Neural crest cell (in vitro differentiated cells): Measurements from ENCODE around the gene EEPD1. TPM values are rescaled to one million over a fixed set of nuclear protein-coding genes. Genes with fewer than 3 reads are reported as not detected.

Experiments used
- DNase-seq: peaks from one replicate; pipeline ENCODE4 v3.0.0; 2021; ENCODE audit warnings: low read depth, mixed read lengths, low spot score
- H3K27ac Mint-ChIP-seq: one replicate; pipeline ENCODE4 v1.8.0; 2021; ENCODE audit warnings: mild to moderate bottlenecking, mixed read lengths; ENCODE audit not compliant: unreplicated experiment
- H3K27me3 Mint-ChIP-seq: 2 replicates; pipeline ENCODE4 v1.8.0; 2021; ENCODE audit warnings: low read depth, mild to moderate bottlenecking, mixed read lengths
- H3K36me3 Mint-ChIP-seq: 2 replicates; pipeline ENCODE4 v1.8.0; 2021; ENCODE audit warnings: low read depth, mild to moderate bottlenecking, mixed read lengths
- H3K4me1 Mint-ChIP-seq: 2 replicates; pipeline ENCODE4 v1.8.0; 2021; ENCODE audit warnings: mixed read lengths
- H3K4me3 Mint-ChIP-seq: one replicate; pipeline ENCODE4 v1.8.0; 2021; ENCODE audit warnings: mild to moderate bottlenecking, mixed read lengths
- H3K9me3 Mint-ChIP-seq: 2 replicates; pipeline ENCODE4 v1.8.0; 2021; ENCODE audit warnings: mixed read lengths
- total RNA-seq: library from RNA; stranded (reverse); gene quantifications from 2 replicates; pipeline ENCODE4 v1.2.1, GENCODE V29; 2021
- TF ChIP-seq, protein P1 (sequence below): fragments of 200-600 bp; sonication (generic); conservative IDR thresholded peaks from 2 replicates; pipeline ENCODE4 v1.5.0; 2021; ENCODE audit warnings: antibody characterized with exemption, mild to moderate bottlenecking

Gene EEPD1
- total RNA-seq, 1 donor from 2014 or later = 5.5 TPM

DNA sequence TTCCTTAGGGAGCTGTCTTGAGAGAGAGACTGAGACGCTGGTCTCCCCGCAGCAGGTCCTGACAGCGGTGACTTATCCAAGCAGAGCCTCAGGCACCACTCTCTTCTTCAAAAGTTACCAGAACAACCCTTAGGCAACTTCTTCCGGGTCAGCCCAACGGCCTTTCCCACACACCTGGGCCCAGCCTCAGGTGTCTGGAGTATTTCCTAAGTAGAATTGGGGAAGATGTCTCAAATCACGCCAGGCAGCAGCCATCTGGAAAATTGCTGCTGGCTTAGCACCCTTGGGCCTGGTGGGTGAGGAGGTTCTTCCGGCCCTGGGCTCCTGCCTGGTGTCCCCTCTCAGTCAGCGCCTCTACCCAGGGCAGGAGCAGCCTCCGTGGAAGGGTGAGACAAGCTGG lies 156.2 kb downstream of the EEPD1 start:
- no peak for DNase-seq

DNA sequence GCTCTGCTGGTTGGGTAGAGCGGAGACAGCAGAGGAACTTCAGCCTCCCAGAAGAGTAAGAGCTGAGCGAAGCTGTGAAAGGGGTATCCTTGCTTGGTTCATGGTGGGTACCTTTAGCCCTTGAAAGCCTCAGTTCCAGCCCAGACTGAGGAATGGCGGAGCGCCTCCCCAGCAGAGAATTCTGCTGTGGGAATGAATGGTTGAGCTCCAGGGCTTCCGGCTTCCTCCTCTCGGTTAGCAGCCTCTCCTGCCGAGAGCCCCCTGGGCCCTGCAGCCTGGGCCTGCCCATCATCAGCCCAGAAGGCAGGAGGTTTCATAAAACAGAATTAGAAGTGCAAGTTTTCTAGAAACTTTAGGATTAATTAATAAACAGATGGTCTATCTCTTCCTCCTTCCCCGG lies 156.7 kb downstream of the EEPD1 start:
- TF ChIP-seq, protein P1, sequence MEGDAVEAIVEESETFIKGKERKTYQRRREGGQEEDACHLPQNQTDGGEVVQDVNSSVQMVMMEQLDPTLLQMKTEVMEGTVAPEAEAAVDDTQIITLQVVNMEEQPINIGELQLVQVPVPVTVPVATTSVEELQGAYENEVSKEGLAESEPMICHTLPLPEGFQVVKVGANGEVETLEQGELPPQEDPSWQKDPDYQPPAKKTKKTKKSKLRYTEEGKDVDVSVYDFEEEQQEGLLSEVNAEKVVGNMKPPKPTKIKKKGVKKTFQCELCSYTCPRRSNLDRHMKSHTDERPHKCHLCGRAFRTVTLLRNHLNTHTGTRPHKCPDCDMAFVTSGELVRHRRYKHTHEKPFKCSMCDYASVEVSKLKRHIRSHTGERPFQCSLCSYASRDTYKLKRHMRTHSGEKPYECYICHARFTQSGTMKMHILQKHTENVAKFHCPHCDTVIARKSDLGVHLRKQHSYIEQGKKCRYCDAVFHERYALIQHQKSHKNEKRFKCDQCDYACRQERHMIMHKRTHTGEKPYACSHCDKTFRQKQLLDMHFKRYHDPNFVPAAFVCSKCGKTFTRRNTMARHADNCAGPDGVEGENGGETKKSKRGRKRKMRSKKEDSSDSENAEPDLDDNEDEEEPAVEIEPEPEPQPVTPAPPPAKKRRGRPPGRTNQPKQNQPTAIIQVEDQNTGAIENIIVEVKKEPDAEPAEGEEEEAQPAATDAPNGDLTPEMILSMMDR = no peak
- no peaks in the 10 kb centered on the region for H3K36me3 Mint-ChIP-seq
- H3K4me1 Mint-ChIP-seq = peaks cover 2% of the 10 kb centered on the region
- H3K27me3 Mint-ChIP-seq = no peaks in the 10 kb centered on the region
- no peaks in the 10 kb centered on the region for H3K9me3 Mint-ChIP-seq
- peak overlapping the region; percentile 83 for H3K27ac Mint-ChIP-seq
- H3K4me3 Mint-ChIP-seq = no peak overlapping the region
- DNase-seq = no peak

More for the DNA sequence above, 156.2 kb downstream of the EEPD1 start:
- TF ChIP-seq, protein P1 = no peak
- H3K9me3 Mint-ChIP-seq = no peaks in the 10 kb centered on the region
- no peaks in the 10 kb centered on the region for H3K36me3 Mint-ChIP-seq
- H3K4me1 Mint-ChIP-seq = peaks cover 6% of the 10 kb centered on the region
- no peak overlapping the region for H3K4me3 Mint-ChIP-seq
- H3K27me3 Mint-ChIP-seq = no peaks in the 10 kb centered on the region
- H3K27ac Mint-ChIP-seq = peak overlapping the region; percentile 83

DNA sequence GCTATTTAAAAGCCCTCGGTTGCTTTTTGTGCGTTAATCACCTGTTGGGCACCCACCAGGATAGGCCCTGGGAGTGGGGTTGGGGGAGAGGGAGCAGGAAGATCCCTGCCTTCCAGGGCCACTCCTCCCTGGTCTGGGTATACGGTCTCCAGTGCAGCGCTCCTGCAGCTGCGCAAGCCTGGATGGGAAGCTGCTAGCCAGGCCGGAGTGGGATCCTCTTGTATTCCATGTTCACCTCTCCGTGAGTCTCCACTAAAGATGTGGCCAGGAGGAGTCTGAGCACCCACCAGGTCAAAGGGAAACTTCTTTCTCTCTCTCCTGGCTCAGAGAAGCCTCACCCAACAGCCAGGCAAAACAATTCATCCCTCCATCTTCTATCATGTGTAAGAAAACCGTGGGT lies 157.8 kb downstream of the EEPD1 start:
- Mint-ChIP-seq H3K4me1 (peaks cover 4% of the 10 kb centered on the region), H3K9me3 (no peaks in the 10 kb centered on the region), H3K27ac (no peak overlapping the region), H3K36me3 (no peaks in the 10 kb centered on the region), H3K27me3 (no peaks in the 10 kb centered on the region), H3K4me3 (no peak overlapping the region)
- DNase-seq = no peak
- TF ChIP-seq, protein P1 = no peak

DNA sequence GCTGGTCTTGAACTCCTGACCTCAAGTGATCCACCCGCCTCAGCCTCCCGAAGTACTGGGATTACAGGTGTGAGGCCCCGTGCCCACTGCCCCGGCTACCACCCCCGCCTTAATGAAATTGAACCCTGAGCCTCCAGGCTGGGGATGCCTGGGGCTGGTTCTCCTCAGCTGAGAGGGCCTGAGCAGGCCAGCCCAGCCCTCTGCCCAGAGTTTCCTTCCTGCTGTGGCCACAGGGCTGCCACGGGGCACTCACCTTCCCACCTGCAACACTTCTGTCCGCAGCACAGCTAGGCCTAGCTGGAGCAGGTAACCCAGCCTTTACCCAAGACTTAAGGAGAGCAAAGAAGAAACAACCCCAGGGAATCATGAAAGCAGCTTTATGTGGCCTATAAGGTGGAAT lies 158.5 kb downstream of the EEPD1 start:
- no peaks in the 10 kb centered on the region for H3K36me3 Mint-ChIP-seq
- H3K4me1 Mint-ChIP-seq = peaks cover 4% of the 10 kb centered on the region
- no peak for DNase-seq
- H3K27me3 Mint-ChIP-seq = no peaks in the 10 kb centered on the region
- TF ChIP-seq, protein P1 = no peak
- H3K9me3 Mint-ChIP-seq = no peaks in the 10 kb centered on the region
- no peak overlapping the region for H3K27ac Mint-ChIP-seq
- H3K4me3 Mint-ChIP-seq = no peak overlapping the region

DNA sequence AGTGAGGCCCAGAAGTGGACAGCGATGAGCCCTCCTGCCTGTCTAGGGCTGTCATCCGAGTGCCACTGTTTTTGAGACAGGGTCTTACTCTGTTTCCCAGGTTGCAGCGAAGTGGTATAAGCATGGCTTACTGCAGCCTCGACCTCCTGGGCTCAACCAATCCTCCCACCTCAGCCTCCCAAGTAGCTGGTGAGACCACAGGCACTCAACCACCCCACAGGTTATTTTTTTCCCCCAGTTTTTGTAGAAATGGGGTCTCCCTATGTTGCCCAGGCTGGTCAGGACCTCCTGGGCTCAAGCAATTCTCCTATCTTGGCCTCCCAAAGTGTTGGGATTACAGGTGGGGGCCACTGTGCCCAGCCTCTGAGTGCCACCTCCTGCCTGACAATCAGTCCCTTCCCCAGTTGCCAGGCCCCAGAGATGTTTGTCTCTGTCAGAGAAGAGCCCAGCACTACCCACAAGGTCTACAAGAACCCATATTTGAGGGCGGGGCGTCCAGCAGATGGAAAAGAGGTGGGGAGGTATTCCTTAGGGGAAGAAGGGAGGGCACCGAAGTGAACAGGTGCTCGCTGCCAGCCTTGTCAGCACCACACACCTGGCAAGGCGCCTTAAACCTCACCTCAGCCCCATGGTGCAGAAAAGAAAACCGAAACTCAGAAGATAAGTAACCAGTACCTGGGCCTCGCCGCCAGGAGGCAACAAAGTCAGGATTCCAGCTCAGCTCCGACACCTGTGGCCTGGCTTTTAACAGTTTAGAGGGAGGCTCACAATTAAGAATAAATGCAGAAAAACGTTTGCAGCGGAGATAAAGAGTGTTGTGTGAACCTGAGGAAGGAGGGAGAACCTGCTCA lies 159.2 kb downstream of the EEPD1 start:
- no peaks in the 10 kb centered on the region for H3K36me3 Mint-ChIP-seq
- no peaks in the 10 kb centered on the region for H3K27me3 Mint-ChIP-seq
- no peaks in the 10 kb centered on the region for H3K9me3 Mint-ChIP-seq
- no peak overlapping the region for H3K27ac Mint-ChIP-seq
- no peak overlapping the region for H3K4me3 Mint-ChIP-seq
- peaks cover 4% of the 10 kb centered on the region for H3K4me1 Mint-ChIP-seq
- TF ChIP-seq, protein P1 = peak; percentile 53
- DNase-seq = no peak
